GM18508 (cell line): Measurements from ENCODE around the gene XAB2.

Experiments used
- ATAC-seq: cut with Tn5 transposase; IDR thresholded peaks from one replicate; pipeline ENCODE4 v1.9.1; 2021; ENCODE audit warnings: moderate number of reproducible peaks; ENCODE audit not compliant: insufficient read depth, unreplicated experiment

Gene XAB2

DNA sequence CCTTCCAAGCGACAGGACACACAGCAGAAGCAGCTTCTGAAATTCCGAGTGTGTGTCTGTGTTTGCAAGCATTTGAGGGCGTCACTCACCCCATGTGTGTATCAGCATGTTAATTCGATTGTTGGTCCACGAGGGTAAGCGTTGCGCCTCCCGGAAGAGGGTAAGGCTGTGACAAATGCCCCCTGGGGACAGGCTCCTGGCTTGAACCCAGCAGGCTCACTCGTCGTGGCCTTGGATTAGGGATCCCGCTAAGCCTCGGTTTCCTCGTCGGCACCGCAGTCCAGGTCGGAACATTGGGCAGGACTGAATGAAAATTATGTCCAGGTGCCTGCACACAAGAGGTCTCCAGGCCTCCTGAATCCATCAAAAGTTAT is 7.0 kb upstream of the XAB2 start:
- ATAC-seq: no peak

DNA sequence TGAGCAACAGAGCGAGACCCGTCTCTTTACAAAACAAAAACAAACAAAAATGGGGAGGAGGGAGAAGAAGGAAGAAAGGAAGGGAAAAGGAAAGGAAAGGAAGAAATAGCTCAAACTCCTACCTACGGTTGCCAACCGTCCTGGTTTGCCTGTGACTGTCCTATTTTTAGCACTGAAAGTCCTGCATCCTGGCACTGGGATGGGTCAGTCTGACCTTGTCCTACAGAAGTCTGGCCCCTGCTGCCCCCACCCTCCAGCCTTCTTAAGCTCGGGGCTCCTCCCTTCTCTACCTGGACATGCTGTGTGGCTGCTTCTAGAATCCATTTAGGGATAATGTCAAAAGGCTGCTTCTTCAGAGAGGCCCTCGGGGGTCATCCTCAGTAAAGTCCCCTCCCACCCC is 6.3 kb upstream of the XAB2 start:
- ATAC-seq: no peak

DNA sequence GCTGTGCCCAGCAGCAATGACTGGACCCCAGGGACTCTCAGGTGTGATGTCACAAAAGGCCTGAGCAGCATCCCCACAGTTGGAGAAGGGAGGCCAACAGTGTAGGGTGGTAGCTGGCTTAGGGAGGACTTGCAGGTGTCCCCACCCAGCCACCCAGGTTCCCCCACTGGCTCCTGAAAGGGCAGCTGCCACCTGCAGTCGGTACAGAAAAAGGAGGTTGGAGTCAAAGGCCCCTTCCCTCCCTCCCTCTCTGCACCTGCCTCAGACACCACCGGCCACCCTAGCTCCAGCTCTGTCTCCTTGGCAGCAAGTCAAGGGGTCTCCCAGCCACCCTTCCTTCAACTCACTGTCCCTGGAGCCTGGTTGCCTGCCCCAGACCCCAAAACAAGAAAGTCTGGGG is 4.4 kb upstream of the XAB2 start, which contains the start of gene PCP2:
Gene PCP2, minus strand, starts transcription at position 22 of the 400 bp plus-strand sequence. CDS start 262 bp downstream, outside the sequence.
- no peak for ATAC-seq

DNA sequence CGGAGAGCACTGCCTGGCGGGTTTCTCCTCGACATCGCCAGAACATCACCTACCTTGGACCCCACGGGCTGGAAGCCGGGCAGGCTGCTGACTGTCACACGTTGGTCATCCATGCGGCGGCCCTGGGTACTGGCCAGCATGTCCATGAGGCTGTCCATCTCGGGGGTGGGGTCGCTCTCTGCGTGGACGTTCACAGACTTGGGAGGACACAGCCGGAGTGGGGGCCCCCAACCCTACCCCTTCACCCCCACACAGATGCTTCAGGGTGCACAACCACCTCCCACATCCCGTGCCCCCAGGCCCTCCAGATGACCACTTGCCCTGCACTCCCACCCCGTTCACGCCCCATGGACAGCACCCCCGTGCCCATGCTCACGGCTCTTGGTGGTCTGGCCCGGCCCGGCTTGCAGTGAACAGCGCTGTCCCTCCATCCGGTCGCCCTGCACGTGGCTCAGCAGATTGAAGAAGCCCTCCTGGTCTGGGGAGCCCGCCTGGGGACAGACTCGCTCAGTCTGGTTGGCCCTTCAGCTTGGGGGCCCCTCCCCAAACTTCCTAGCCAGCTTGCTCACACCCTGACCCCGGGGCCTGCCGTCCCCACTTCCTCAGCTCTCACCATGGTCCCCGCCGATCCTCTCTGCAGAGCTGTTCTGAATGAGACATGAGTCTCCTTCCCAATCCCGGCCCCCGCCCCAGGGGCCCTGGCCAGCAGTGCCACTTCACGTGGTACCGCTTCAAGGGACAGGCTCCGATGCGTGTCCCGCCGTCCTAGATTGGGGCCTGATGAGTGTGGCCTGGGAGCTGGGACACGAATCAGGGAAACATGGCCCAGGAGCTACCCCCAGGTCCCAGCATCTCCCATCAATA is 3.2 kb upstream of the XAB2 start:
- no peak for ATAC-seq

DNA sequence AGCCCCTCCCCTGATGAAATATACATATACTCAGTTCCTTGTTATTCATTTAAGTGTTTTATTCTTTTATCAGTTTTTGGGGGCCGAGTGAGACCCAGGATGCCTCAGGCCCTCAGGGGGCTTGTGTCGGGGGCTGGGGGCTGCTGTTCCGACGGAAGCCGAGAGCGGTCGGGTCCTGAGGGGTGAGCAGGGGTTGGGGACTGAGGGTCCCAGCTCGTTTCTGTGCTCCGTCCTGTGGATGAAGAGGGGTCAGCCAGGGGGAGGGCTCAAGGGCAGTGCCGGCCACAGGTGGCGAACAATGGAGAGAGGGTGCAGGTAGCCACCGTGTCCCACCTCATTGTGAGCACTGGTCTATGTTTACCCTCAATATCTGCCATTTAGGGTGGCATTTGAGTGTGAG is 2.2 kb upstream of the XAB2 start:
- ATAC-seq: no peak

DNA sequence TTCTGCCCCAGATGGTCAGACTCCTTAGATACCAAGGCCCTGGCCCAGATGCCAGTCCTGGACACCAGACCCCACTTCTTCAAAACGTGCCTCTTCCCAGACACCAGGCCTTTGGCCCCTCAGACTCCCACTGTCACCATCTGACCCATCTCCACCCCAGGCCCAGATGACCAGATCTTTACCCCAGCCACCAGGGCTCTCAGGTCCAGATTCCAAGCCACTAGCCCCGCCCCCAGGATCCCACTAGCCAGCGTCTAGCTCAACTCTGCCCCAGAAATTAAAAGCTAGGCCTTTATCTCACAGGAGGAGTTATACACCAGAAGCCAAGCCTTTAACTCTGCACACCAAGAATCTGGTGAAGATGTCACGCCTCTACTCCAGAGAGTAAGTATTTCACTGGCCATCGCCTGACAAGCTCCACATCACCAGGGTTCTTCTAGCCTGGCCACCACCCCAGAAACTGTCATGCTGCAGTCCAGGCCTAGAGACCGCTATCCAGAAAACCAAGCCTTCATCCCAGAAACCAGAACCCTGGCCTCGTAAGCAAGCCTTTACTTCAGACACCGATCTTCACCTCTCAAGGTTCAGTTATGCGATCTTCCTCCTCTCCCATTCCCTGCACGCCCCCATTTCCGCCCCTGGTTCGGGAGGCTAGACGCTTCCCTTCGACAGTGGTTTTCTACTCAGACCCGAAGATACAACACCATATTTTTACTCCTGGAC is 595 bp downstream of the XAB2 start:
- ATAC-seq: no peak

DNA sequence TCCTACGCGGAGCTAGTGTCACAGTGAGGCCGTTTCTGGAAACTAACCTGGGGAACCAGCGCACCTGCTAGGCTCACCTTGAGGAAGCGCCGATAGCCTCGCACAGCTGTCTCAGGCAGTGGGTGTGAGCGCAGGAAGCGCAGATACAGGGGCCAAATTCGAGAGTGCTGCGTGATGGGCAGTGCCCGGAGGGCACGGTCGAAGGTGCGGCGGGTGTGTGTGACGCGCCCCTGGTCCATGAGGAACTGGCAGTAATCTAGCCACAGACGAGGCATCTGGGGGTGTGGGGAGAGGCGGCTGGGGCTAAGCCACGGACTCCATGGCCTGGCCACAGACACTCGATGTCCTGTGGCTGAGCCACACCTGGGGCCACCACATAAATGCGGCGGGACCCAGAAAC is 2.2 kb downstream of the XAB2 start:
- ATAC-seq: no peak

DNA sequence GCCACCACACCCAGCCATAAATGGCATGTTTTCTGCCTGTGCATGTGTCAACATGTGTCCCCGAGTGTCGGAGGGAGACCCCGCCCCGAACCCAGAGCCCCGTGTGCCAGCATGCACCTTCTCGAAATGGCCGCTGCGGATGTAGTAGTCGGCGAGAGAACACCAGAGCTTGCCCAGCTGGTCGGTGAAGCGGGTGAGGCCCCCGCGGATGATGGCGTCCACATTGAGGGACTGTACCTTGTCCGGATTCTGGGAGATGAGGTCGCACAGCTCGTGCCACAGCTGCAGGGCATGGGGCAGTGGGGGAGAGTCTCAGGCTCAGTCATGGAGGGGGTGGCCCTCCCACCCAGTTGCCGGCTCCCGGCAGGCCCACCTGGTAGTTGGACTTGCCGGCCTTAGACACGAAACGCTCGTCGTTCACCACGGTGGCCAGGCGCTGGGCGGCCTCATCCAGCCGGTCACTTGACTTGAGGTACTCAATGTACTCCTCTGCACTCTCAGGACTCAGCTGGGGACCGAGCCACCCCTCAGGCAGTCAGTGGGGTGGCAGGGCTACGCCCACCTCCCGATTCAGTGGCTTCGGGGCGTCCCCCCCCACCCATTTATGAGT is 3.5 kb downstream of the XAB2 start:
- ATAC-seq: no peak

DNA sequence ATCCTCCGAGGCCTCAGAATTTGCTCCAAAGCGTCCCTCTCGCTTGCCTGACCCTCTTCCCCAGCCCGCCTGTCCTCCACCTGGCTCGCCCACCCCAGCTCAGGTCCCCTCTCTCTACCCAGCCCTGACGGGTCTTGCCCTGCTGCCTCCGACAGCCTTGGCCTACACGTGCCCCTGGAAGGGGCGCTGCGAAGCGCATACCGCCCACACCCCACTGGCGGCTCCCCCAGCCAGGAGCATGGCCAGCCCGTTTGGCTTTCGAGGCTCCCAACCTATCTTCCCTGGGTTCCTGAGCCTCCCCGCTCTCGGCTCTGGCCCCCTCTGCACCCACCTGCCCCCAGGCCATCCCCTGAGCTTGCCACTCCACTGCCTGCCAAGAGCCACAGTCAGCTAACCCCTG is 4.5 kb downstream of the XAB2 start:
- no peak for ATAC-seq

DNA sequence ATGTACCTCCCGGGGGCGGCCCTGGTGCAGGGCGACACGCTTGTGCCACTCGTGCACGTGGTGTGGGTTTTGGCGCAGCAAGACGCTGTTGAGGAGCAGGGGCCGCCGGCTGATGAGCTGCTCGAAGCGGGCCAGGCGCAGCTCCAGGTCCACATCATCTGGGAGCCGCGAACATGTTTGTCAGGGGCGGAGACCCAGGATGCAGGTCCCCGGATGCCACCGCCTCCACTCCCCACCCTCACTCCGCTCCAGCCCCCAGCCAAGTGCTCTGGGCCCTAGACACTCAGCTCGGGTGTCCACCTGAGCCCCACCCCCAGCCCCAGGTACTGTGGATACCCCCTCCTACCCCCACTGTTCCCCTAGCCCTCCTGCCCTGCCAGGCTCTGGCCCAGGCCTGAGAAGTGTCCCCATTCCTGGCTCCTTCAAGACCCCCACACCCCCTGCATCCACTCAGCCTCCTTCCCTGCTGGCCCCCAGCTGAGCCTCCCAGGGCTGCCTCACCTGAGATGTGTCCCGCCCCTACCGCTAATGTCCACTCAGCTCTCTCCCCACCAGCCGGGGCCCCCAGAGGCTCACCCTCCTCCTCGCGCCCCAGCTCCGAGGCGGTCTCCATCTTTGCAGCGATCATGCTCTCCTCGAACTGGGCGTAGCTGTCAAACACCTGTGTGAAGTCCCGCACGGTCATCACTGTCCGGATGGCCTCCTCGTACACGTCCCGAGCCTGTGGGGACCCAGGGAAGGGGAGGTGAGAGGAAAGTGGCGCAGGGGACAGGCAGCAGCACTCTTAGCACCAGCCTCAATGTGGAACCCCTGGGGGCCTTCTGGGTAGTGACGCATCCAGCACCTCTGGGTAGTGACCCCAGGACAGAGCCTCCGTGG is 5.4 kb downstream of the XAB2 start:
- no peak for ATAC-seq

DNA sequence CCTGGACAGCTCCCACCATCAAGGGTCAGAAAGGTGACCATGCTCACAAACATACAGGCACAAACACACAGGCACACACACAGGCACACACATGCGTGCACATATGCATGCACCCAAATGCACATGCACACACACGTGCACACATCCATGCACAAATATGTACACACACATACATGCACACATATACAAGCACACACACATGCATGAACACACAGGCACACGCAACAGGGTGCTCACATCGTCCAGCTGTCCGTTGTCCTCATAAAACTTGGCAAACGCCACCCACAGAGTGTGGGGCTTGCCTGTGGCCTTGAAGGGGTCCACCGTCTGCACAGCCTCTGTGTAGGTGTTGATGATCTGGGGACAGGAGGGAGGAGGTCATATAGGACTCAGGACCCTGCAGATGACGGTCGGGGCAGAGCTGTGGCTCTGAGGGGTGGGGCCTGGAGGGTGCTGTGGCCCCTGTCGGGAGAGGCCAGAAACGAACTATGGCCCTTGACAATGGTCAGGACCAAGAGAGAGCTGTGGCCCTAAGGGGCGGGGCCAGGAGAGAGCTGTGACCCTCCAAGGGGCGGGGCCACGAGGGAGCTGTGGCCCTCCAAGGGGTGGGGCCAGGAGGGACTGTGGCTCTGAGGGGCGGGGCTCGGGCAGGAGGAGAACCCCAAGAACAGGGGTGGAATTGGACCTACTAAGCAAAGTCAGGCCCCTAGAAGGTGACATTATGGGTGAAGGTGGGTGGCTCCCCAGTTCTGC is 6.2 kb downstream of the XAB2 start:
- no peak for ATAC-seq

DNA sequence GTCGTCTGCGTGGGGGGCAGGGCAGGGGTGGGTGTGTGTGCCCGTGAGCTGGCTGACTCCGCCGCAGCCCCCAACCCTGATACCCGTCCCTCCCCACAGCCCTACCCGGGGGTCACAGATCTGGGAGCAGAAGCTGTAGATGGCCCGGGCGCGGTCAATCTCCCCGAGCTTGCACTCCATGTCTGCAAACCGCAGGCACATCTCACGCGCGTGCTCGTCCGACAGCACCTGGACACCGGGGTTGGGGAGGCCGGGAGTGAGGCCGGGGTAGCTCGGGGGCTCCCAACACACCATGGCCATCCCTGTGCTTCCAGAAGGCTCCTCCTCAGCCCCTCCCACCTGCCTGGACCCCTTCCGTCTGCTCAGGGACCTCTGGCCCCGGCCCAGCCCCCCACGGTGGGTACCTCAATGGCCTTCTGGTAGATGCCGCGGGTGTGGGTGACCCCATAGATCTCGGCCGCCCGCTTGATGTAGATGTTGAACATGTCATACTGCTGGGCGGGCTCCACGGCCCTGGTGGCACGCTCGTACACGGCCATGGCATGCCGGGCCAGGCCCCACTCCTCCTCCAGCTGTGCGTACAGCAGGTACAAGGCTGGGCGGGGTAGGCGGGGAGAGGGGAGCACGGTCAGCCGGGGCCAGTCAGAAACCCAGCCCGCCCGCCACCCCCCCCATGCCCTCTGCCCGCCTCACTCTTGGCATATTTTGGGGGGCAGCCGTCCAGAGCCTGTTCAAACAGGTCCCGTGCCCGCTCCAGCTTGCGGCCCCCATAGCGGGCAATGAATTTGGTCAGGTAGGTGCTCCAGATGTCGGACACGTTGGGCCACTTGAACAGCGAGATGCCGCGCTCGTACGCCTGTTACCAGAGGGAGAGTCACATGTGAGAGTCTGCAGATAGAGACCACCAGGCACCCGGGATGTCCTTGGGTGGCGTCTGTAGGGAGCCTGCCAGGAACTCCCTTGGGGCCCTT is 8.6 kb downstream of the XAB2 start:
- ATAC-seq: no peak

DNA sequence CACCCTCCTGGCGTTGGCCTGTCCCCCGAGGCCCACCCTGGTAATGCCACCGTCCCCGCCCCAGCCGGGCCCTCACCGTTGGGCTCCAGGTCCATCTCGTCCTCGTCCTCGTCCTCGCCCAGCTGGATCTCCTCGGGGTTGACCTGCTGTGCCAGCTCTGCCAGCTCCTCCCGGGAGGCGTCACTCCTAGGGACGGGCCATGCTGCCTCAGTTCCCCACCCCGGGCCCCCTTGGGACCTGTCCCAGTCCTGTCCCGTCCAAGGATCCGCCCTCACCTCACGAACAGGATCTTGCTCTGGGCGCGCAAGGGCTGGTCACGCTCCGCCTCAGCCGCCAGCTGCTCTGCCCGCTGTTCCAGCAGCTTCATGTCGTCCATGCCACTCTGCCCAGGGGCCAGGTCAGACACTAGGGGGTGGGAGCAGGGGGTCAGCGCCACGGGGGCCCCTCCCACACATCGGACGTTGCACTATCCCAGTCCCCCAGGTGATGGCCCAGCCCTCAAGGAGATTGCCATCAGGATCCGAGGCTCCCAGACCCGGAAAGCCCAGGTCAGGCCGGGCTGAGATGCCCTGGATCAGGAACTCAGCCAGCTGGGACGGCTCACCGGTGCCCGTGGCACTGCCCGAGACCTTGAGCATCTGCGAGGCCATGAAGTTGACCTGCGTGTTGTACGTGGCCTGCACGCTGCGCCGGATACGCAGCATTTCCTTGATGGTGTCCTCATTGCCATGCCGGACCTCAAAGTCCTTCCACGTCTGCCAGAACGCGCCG is 9.5 kb downstream of the XAB2 start:
- no peak for ATAC-seq

DNA sequence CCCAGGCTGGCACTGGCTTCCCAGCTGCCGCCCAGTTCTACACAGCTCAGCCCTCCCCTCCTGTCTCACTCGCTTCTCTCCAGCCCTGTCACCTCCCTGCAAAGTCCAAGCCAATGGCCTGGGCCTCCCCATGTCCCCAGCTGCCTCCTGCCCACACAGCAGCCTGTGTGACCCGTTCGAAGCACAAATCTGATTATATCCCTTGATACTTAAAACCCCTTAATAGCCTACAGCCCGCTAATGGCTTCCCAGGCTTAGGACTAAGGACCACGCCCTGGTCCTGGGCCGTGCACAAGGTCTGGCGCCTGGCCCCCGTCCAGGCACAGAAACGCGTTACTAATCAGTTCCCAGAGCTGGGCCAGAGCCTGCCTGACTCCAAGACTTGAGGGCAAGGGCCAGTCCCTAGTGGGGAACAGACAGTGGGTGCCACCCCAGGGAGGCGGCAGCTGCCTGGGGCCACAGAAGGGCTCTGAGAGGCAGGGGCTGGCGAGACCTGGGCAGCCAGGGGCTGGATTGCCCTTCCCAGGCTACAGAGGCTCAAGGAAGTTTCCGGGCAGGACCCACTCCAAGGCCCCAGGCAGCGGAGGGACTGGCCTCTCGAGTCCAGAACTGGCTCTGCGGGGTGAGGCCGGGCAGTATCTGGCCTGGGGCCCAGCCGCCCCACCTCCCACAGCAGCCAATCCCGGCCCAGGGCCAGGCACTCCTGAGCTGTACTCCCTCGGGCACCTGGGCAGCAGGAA is 10.4 kb downstream of the XAB2 start:
- ATAC-seq: no peak

DNA sequence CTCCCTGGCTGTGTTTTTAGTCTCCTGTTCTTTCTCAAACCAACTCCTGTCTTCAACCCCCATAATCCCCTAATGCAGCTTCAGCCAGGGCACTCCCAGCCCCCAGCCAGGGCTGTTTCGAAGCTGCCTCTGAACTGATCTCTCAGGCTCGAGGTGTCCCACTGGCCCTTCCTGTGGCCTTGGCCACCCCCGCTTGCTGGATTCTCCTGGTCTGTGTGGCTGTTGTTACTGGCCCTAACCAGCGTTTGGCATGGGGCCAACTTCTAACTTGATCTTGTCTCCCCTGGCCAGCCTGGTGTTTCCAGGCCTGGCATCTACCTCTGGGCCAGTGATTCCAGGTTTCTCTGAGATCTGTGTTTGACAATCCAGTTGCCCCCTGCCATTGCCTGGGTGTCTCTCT is 11.0 kb downstream of the XAB2 start:
- ATAC-seq: no peak

DNA sequence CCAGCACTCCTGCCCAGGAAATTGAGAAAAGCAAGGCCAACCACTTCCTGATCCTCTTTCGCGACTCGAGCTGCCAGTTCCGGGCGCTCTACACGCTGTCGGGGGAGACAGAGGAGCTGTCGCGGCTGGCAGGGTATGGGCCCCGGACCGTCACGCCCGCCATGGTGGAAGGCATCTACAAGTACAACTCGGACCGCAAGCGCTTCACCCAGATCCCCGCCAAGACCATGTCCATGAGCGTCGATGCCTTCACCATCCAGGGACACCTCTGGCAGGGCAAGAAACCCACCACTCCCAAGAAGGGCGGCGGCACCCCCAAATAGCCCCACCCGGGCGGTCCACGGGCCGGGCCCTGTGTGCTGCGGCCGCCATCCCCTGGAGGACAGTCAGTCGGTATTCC is 11.6 kb downstream of the XAB2 start:
- ATAC-seq: no peak

DNA sequence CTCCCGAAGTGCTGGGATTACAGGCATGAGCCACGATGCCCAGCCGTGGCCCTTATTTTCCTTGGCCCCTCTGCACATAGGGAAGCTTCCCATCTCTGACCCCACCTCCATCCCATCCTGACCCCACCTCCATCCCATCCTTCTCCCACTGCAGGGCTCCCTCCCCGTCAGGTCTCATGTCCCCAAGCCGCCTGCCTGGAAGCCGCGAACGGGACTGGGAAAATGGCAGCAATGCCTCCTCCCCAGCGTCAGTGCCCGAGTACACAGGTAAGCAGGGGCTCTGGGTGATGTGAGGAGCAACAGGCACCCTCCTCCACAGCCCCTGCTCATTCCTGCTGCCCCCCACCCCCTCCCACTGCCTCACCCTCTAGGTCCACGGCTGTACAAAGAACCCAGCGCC is 12.2 kb downstream of the XAB2 start:
- no peak for ATAC-seq
